ENCODE measurements around the gene DHX35.

The DHX35 gene

DNA sequence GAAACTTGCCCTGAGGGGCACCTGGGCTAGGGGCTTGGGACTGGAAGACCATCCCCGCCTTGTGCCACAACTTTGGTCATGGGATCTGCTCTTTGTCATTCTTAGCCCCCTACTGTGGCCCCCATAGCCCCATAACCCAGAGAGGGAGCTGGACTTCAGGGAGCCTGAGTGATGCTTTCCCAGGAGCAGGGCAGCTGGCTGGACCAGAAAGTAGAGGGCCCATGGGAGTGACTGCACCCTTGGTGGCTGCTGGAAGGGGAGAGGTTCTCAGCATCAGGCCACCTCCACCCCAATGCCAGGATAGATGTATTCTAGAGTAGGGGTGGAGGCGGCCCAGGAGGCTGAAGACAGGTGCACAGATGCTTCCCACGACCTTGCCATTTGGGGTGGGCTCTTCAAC is 41.7 kb upstream of the DHX35 start:
- ATAC-seq (ENCODE audit: low read depth) = 0 out of 3 replicates have a peak, but pooled peaks have one; percentile 6
- H3K36me3 ChIP-seq (ENCODE audit: low read depth) = no peaks in the 10 kb centered on the region
- no peak for TF ChIP-seq CTCF (IDR thresholded peaks at IDR 0.05; ENCODE audit: poor library complexity, severe bottlenecking)

DNA sequence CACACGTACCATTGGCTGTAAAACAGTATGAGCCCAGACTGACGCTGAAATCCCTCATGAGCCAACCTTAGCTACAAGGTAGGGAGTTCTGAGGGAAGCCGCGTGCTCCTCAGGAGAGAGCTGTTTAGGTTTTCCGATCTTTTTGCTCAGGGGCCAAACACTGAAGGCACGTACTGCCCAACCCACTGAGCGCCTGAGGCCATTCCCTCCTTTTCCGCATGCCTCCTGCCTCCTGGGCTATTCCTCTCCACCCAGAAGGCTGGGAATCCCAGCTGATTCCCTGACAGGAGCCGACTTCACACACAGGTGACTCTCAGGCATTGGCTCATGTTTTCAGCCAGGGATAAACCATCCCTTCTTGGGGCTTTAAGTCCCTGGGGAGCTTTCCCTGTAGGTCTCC is 41.3 kb upstream of the DHX35 start:
- no peaks in the 10 kb centered on the region for H3K36me3 ChIP-seq (ENCODE audit: low read depth)
- no peak for TF ChIP-seq CTCF (IDR thresholded peaks at IDR 0.05; ENCODE audit: poor library complexity, severe bottlenecking)
- no peaks in the 10 kb centered on the region for H3K9me3 ChIP-seq (ENCODE audit: severe bottlenecking)
- no peaks in the 10 kb centered on the region for H3K4me1 ChIP-seq (ENCODE audit: insufficient read depth, poor library complexity, severe bottlenecking)
- H3K4me3 ChIP-seq (ENCODE audit: severe bottlenecking) = no peak overlapping the region
- H3K27me3 ChIP-seq (ENCODE audit: insufficient read depth, poor library complexity, severe bottlenecking) = peaks cover 5% of the 10 kb centered on the region
- DNase-seq (ENCODE audit: low spot score) (no peak), ATAC-seq (ENCODE audit: low read depth) (0 out of 3 replicates have a peak, but pooled peaks have one; percentile 13)
- no peak overlapping the region for H3K27ac ChIP-seq (ENCODE audit: poor library complexity, severe bottlenecking)

More for the DNA sequence above, 41.7 kb upstream of the DHX35 start:
- H3K9me3 ChIP-seq (ENCODE audit: severe bottlenecking) = no peaks in the 10 kb centered on the region
- H3K4me3 ChIP-seq (ENCODE audit: severe bottlenecking) = no peak overlapping the region
- no peaks in the 10 kb centered on the region for H3K4me1 ChIP-seq (ENCODE audit: insufficient read depth, poor library complexity, severe bottlenecking)
- DNase-seq (ENCODE audit: low spot score) = no peak
- no peak overlapping the region for H3K27ac ChIP-seq (ENCODE audit: poor library complexity, severe bottlenecking)
- H3K27me3 ChIP-seq (ENCODE audit: insufficient read depth, poor library complexity, severe bottlenecking) = peaks cover 5% of the 10 kb centered on the region

DNA sequence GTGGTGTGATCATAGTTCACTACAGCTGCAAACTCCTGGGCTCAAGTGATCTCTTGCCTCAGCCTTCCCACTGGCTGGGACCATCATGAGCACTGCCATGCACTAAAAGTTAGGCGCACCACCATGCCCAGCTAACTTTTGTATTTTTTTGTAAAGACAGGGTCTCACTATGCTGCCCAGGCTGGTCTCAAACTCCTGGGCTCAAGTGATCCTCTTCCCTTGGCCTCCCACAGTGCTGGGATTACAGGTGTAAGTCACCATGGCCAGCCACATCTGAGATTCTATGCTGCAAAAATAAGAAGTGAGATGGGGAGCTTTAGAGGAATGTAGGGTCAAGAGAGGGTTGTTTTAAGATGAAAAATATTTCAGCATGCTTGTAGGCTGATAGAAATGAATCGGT is 37.4 kb upstream of the DHX35 start:
- peaks cover 13% of the 10 kb centered on the region for H3K4me1 ChIP-seq (ENCODE audit: insufficient read depth, poor library complexity, severe bottlenecking)
- H3K4me3 ChIP-seq (ENCODE audit: severe bottlenecking) = no peak overlapping the region
- TF ChIP-seq CTCF (IDR thresholded peaks at IDR 0.05; ENCODE audit: poor library complexity, severe bottlenecking) = no peak
- peaks cover 8% of the 10 kb centered on the region for H3K36me3 ChIP-seq (ENCODE audit: low read depth)
- no peak overlapping the region for H3K27ac ChIP-seq (ENCODE audit: poor library complexity, severe bottlenecking)
- H3K27me3 ChIP-seq (ENCODE audit: insufficient read depth, poor library complexity, severe bottlenecking) = peaks cover 5% of the 10 kb centered on the region
- DNase-seq (ENCODE audit: low spot score) (no peak), ATAC-seq (ENCODE audit: low read depth) (no peak)
- H3K9me3 ChIP-seq (ENCODE audit: severe bottlenecking) = no peaks in the 10 kb centered on the region

DNA sequence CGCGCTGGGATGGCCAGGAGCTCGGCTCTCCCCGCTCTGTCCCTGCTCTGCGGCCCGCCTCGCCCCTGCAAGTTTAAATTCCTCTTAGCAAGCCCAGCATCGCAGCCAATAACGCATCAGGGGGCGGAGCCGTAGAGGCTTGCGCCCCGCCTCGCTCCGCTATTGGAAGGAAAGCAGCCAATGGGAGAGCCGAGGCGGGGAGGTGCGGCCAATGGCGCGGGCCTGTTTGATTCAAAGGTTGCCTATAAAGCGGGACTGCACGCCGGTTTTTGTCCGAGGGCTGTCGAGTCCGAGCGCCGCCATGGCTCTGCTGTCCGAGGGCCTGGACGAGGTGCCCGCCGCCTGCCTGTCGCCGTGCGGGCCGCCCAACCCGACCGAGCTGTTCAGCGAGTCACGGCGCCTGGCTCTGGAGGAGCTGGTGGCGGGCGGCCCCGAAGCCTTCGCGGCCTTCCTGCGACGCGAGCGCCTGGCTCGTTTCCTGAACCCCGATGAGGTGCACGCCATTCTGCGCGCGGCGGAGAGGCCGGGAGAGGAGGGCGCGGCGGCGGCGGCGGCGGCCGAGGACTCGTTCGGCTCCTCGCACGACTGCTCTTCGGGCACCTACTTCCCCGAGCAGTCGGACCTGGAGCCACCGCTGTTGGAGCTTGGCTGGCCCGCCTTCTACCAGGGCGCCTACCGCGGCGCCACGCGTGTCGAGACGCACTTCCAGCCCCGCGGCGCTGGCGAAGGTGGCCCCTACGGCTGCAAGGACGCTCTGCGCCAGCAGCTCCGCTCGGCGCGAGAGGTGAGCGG is 35.8 kb upstream of the DHX35 start, which contains the start of gene FAM83D:
Gene FAM83D (plus strand): TSS at position 276 of the 792 bp plus-strand sequence. CDS start 26 bp downstream, at position 302.
- H3K4me1 ChIP-seq (ENCODE audit: insufficient read depth, poor library complexity, severe bottlenecking) = peaks cover 15% of the 10 kb centered on the region
- H3K27ac ChIP-seq (ENCODE audit: poor library complexity, severe bottlenecking) = peak within 1 kb of the TSS; percentile 44
- TF ChIP-seq CTCF (IDR thresholded peaks at IDR 0.05; ENCODE audit: poor library complexity, severe bottlenecking) = peak; percentile 97
- peaks cover 11% of the 10 kb centered on the region for H3K36me3 ChIP-seq (ENCODE audit: low read depth)
- ATAC-seq (ENCODE audit: low read depth) (peak; percentile 91), DNase-seq (ENCODE audit: low spot score) (peak; percentile 100)
- H3K27me3 ChIP-seq (ENCODE audit: insufficient read depth, poor library complexity, severe bottlenecking) = peaks cover under 1% of the 10 kb centered on the region
- H3K9me3 ChIP-seq (ENCODE audit: severe bottlenecking) = no peaks in the 10 kb centered on the region
- peak within 1 kb of the TSS; percentile 79 for H3K4me3 ChIP-seq (ENCODE audit: severe bottlenecking)

All from RWPE2 (cell line).